ENCODE results near the gene GALNT1. TPM values are rescaled to one million over a fixed set of nuclear protein-coding genes. Genes with fewer than 3 reads are reported as not detected.

GALNT1 gene
- total RNA-seq, 1 experiment from 2014 or later: 54.7 TPM

GRCh38 chr18:35697869-35698268 is 116.3 kb downstream of the GALNT1 start:
- POLR2A ChIA-PET: no interaction called here
- Histone ChIP-seq H3K9ac (ENCODE audit: low read length) (no peak overlapping the region), H3K36me3 (ENCODE audit: control insufficient read depth in 1 of 2, insufficient read depth in 2 of 2, low read length in 2 of 2) (no peaks in the 10 kb centered on the region), H3K27ac (ENCODE audit: low read depth, low read length) (no peak overlapping the region), H4K20me1 (ENCODE audit: insufficient read depth) (no peaks in the 10 kb centered on the region), H3K79me2 (ENCODE audit: insufficient read depth, low read length) (no peaks in the 10 kb centered on the region), H3K4me1 (ENCODE audit: control insufficient read depth in 1 of 2, insufficient read depth in 2 of 2, low read length in 2 of 2) (no peaks in the 10 kb centered on the region), H3K9me3 (ENCODE audit: control insufficient read depth in 1 of 2, insufficient read depth in 1 of 2, low read depth in 1 of 2, low read length in 2 of 2) (no peaks in the 10 kb centered on the region), H3K27me3 (ENCODE audit: insufficient read depth, low read length) (no peaks in the 10 kb centered on the region), H3K4me3 (replicated peaks in 1 of 2; ENCODE audit: low read depth in 1 of 2, low read length in 2 of 2) (no peak overlapping the region), H3K9me2 (ENCODE audit: insufficient read depth) (no peaks in the 10 kb centered on the region), H2AFZ (ENCODE audit: low read depth, low read length, poor library complexity, severe bottlenecking) (no peak overlapping the region), H3K4me2 (ENCODE audit: low read length) (no peak overlapping the region)
- ATAC-seq (no peak), DNase-seq (ENCODE audit: low read depth, low spot score) (no peak)
- BruUV-seq (replicated peaks): no TSS peak
- CTCF ChIA-PET: no interaction called here
- RAD21 ChIA-PET (ENCODE audit: low non-redundant PET in 1 of 2, low total read pairs in 2 of 2, uncharacterized antibody in 2 of 2, unreplicated experiment in 2 of 2): no interaction called here
- intact Hi-C loops (cut with micrococcal nuclease): no loop called here
- TF ChIP-seq EZH2phosphoT487 (IDR thresholded peaks at IDR 0.05; ENCODE audit: borderline replicate concordance) (no peak), SIN3A (IDR thresholded peaks at IDR 0.05; ENCODE audit: low read depth) (no peak)

GRCh38 chr18:35703043-35703688 is 121.6 kb downstream of the GALNT1 start:
- Histone ChIP-seq H3K4me2 (ENCODE audit: low read length) (no peak overlapping the region), H3K79me2 (ENCODE audit: insufficient read depth, low read length) (no peaks in the 10 kb centered on the region), H3K27ac (ENCODE audit: low read depth, low read length) (no peak overlapping the region), H3K9me2 (ENCODE audit: insufficient read depth) (no peaks in the 10 kb centered on the region), H3K9me3 (ENCODE audit: control insufficient read depth in 1 of 2, insufficient read depth in 1 of 2, low read depth in 1 of 2, low read length in 2 of 2) (no peaks in the 10 kb centered on the region), H4K20me1 (ENCODE audit: insufficient read depth) (no peaks in the 10 kb centered on the region), H3K36me3 (ENCODE audit: control insufficient read depth in 1 of 2, insufficient read depth in 2 of 2, low read length in 2 of 2) (no peaks in the 10 kb centered on the region), H3K9ac (ENCODE audit: low read length) (no peak overlapping the region), H3K27me3 (ENCODE audit: insufficient read depth, low read length) (no peaks in the 10 kb centered on the region), H3K4me1 (ENCODE audit: control insufficient read depth in 1 of 2, insufficient read depth in 2 of 2, low read length in 2 of 2) (no peaks in the 10 kb centered on the region), H2AFZ (ENCODE audit: low read depth, low read length, poor library complexity, severe bottlenecking) (no peak overlapping the region), H3K4me3 (replicated peaks in 1 of 2; ENCODE audit: low read depth in 1 of 2, low read length in 2 of 2) (no peak overlapping the region)
- no TSS peak for BruUV-seq (replicated peaks)
- ChIA-PET CTCF (no interaction called here), POLR2A (no interaction called here), RAD21 (ENCODE audit: low non-redundant PET in 1 of 2, low total read pairs in 2 of 2, uncharacterized antibody in 2 of 2, unreplicated experiment in 2 of 2) (no interaction called here)
- intact Hi-C loops (cut with micrococcal nuclease): loop anchor here (10.0 kb wide), 1 partner anchor 298 kb away; no protein-coding TSS in a partner anchor
- TF ChIP-seq EZH2phosphoT487 (IDR thresholded peaks at IDR 0.05; ENCODE audit: borderline replicate concordance) (no peak), POLR2A (IDR thresholded peaks at IDR 0.05; ENCODE audit: borderline replicate concordance, extremely low read depth, insufficient read depth, insufficient read length) (no peak), EZH2 (IDR thresholded peaks at IDR 0.05) (no peak), MAX (IDR thresholded peaks at IDR 0.05) (no peak), POLR2AphosphoS5 (IDR thresholded peaks at IDR 0.05; ENCODE audit: low read depth, low read length) (no peak), CBX3 (IDR thresholded peaks at IDR 0.05; ENCODE audit: low read depth) (no peak), FOSL1 (IDR thresholded peaks at IDR 0.05; ENCODE audit: low read depth) (no peak), ZNF274 (IDR thresholded peaks at IDR 0.05; ENCODE audit: low read depth, low read length) (no peak), EGR1 (IDR thresholded peaks at IDR 0.05; ENCODE audit: low read depth) (no peak), ATF3 (IDR thresholded peaks at IDR 0.05) (no peak), TCF7L2 (IDR thresholded peaks at IDR 0.05; ENCODE audit: borderline replicate concordance, extremely low read depth, insufficient read depth, insufficient read length) (no peak), JUND (IDR thresholded peaks at IDR 0.05) (no peak), ZBTB33 (IDR thresholded peaks at IDR 0.05; ENCODE audit: extremely low read depth, insufficient replicate concordance, low read length) (no peak), SRF (IDR thresholded peaks at IDR 0.05; ENCODE audit: low read depth) (no peak)
- no peak for ATAC-seq
- DNase-seq (ENCODE audit: low read depth, low spot score): no peak
